SU-DHL-6 (cell line): ENCODE results near the gene PRKCA.

Source experiments
- H2AFZ ChIP-seq: fragments of 200-600 bp; sonication (generic); 2 replicates; pipeline ENCODE4 v1.6.1; 2014; ENCODE audit warnings: low read depth, mild to moderate bottlenecking, moderate library complexity, mixed read lengths, antibody characterized with exemption, low read length; ENCODE audit not compliant: severe bottlenecking
- H3F3A ChIP-seq: fragments of 200-600 bp; shearing (Covaris generic); 2 replicates; pipeline ENCODE4 v1.6.0; 2016; ENCODE audit warnings: antibody characterized with exemption, mild to moderate bottlenecking; ENCODE audit not compliant: insufficient read depth
- H3K27ac ChIP-seq: fragments of 200-600 bp; sonication (generic); 2 replicates; pipeline ENCODE4 v1.5.1; 2016; ENCODE audit warnings: low read depth, mild to moderate bottlenecking, low read length, moderate library complexity, mixed read lengths
- H3K27me3 ChIP-seq: fragments of 200-600 bp; sonication (generic), shearing (Covaris generic); 2 replicates; pipeline ENCODE4 v1.6.0; 2014; ENCODE audit warnings: mild to moderate bottlenecking, low read length
- H3K36me3 ChIP-seq: fragments of 200-600 bp; sonication (generic); 2 replicates; pipeline ENCODE4 v1.6.1; 2014; ENCODE audit warnings: mild to moderate bottlenecking, low read length, mixed read lengths
- H3K4me2 ChIP-seq: fragments of 300-600, 200-600 bp; shearing (Covaris generic), sonication (generic); 2 replicates; pipeline ENCODE4 v1.6.0; 2014; ENCODE audit warnings: low read length, low read depth, mild to moderate bottlenecking; ENCODE audit not compliant: poor library complexity, severe bottlenecking
- H3K4me3 ChIP-seq: fragments of 200-600 bp; sonication (generic); 2 replicates; pipeline ENCODE4 v1.5.1; 2014; ENCODE audit warnings: antibody characterized with exemption, low read length, mild to moderate bottlenecking, mixed read lengths; ENCODE audit not compliant: insufficient read depth, poor library complexity, severe bottlenecking
- H3K79me2 ChIP-seq: fragments of 200-600 bp; sonication (generic); 2 replicates; pipeline ENCODE4 v1.6.1; 2014; ENCODE audit warnings: mild to moderate bottlenecking, low read length, moderate library complexity; ENCODE audit not compliant: insufficient read depth
- H3K9ac ChIP-seq: fragments of 200-600 bp; sonication (generic); 2 replicates; pipeline ENCODE4 v1.7.0; 2014; ENCODE audit warnings: mild to moderate bottlenecking, low read length
- H3K9me2 ChIP-seq: fragments of 200-600 bp; sonication (generic); replicated peaks from 2 replicates; pipeline ENCODE4 v1.6.1; 2014; ENCODE audit warnings: low read length; ENCODE audit not compliant: insufficient read depth
- H3K9me3 ChIP-seq: fragments of 200-600 bp; sonication (generic); 2 replicates; pipeline ENCODE4 v1.6.1; 2014; ENCODE audit warnings: low read length, mixed read lengths; ENCODE audit not compliant: insufficient read depth
- H4K20me1 ChIP-seq: fragments of 200-600 bp; sonication (generic); 2 replicates; pipeline ENCODE4 v1.6.1; 2014; ENCODE audit warnings: low read depth, mild to moderate bottlenecking, antibody characterized with exemption, low read length, moderate library complexity, mixed read lengths
- CTCF ChIP-seq: fragments of 200-600 bp; sonication (generic); IDR thresholded peaks from one replicate; pipeline ENCODE4 v1.5.1; 2017; ENCODE audit warnings: antibody characterized with exemption, mild to moderate bottlenecking, low read length, moderate library complexity; ENCODE audit not compliant: insufficient read depth, poor library complexity, severe bottlenecking
- EZH2phosphoT487 ChIP-seq: fragments of 200-600 bp; sonication (generic), shearing (Covaris generic); conservative IDR thresholded peaks from 2 replicates; pipeline ENCODE4 v1.6.1; 2018; ENCODE audit warnings: mild to moderate bottlenecking, antibody characterized with exemption, low read length, moderate library complexity, mixed read lengths

The PRKCA gene

GRCh38 chr17:66670206-66670605 is 367.8 kb downstream of the PRKCA start:
- Histone ChIP-seq H3K9me2 (no peaks in the 10 kb centered on the region), H3K79me2 (no peaks in the 10 kb centered on the region), H3K9me3 (no peaks in the 10 kb centered on the region), H3K36me3 (no peaks in the 10 kb centered on the region), H3F3A (no peaks in the 10 kb centered on the region; the same call in 1 of the 2 replicates), H3K4me2 (no peak overlapping the region), H3K4me3 (no peak overlapping the region), H3K9ac (no peak overlapping the region), H4K20me1 (no peaks in the 10 kb centered on the region), H3K27ac (no peak overlapping the region), H3K27me3 (no peaks in the 10 kb centered on the region), H2AFZ (no peak overlapping the region)
- no peak for TF ChIP-seq EZH2phosphoT487
- no peak for TF ChIP-seq CTCF

- Histone ChIP-seq H3F3A (no peaks in the 10 kb centered on the region; the same call in 1 of the 2 replicates), H3K36me3 (no peaks in the 10 kb centered on the region), H3K27me3 (no peaks in the 10 kb centered on the region), H4K20me1 (no peaks in the 10 kb centered on the region), H3K4me2 (no peak overlapping the region), H3K79me2 (no peaks in the 10 kb centered on the region), H3K9ac (no peak overlapping the region), H3K9me2 (no peaks in the 10 kb centered on the region), H3K4me3 (no peak overlapping the region), H3K27ac (no peak overlapping the region), H3K9me3 (no peaks in the 10 kb centered on the region), H2AFZ (no peak overlapping the region)
- TF ChIP-seq CTCF (no peak), EZH2phosphoT487 (no peak)
These were observed 368.7 kb downstream of the PRKCA start for GRCh38 chr17:66671156-66671555.

GRCh38 chr17:66673668-66674276 is 371.4 kb downstream of the PRKCA start:
- Histone ChIP-seq H3K27ac (no peak overlapping the region), H2AFZ (no peak overlapping the region), H3K9me3 (no peaks in the 10 kb centered on the region), H3F3A (no peaks in the 10 kb centered on the region; the same call in 1 of the 2 replicates), H3K27me3 (no peaks in the 10 kb centered on the region), H3K79me2 (no peaks in the 10 kb centered on the region), H3K4me3 (no peak overlapping the region), H4K20me1 (no peaks in the 10 kb centered on the region), H3K9me2 (no peaks in the 10 kb centered on the region), H3K36me3 (no peaks in the 10 kb centered on the region), H3K4me2 (no peak overlapping the region), H3K9ac (no peak overlapping the region)
- TF ChIP-seq CTCF: no peak
